NCI-H1417 (cell line): ENCODE results near the gene GTF2H2C.
A peak's percentile ranks its signal among the peaks of the same experiment; 100 is the strongest.
"Not testable (repeated sequence)": the region's sequence is repeated elsewhere in the genome, so short reads cannot be mapped to it uniquely, and the experiment has no call there.

Source experiments
- DNase-seq, 3 experiments: peaks; one replicate each; lab custom pipeline; 2025; lab: John Stamatoyannopoulos, UW

The GTF2H2C gene

GRCh38 chr5:69559908-69560330 lies at the start of gene GTF2H2C:
Gene GTF2H2C (plus strand): TSS chr5:69560191. CDS start chr5:69565133, 4,942 bp downstream.
- DNase-seq: not testable (repeated sequence)

GRCh38 chr5:69510694-69511093 lies 49.3 kb upstream of the GTF2H2C start:
- no peak for DNase-seq

GRCh38 chr5:69512740-69513260 lies 47.2 kb upstream of the GTF2H2C start:
- DNase-seq: no peak

- DNase-seq: not testable (repeated sequence)
Observed at GRCh38 chr5:69515570-69515969, 44.4 kb upstream of the GTF2H2C start.

- DNase-seq: no peak
Observed at GRCh38 chr5:69516769-69517168, 43.2 kb upstream of the GTF2H2C start.

- peak; percentile 11 to 68 (median 62) for DNase-seq
Observed at GRCh38 chr5:69517763-69518212, 42.2 kb upstream of the GTF2H2C start.

- DNase-seq: no peak
Observed at GRCh38 chr5:69519285-69519684, 40.7 kb upstream of the GTF2H2C start.

GRCh38 chr5:69522035-69522434 lies 38.0 kb upstream of the GTF2H2C start:
- DNase-seq: no peak

- no peak for DNase-seq
Observed at GRCh38 chr5:69525490-69525889, 34.5 kb upstream of the GTF2H2C start.

- no peak for DNase-seq
Observed at GRCh38 chr5:69526660-69527059, 33.3 kb upstream of the GTF2H2C start.

- DNase-seq: no peak
Observed at GRCh38 chr5:69527128-69527770, 32.7 kb upstream of the GTF2H2C start.

- DNase-seq: peak in 1 of 3 experiments; percentile 2
Observed at GRCh38 chr5:69528035-69528434, 32.0 kb upstream of the GTF2H2C start.

- DNase-seq: no peak
Observed at GRCh38 chr5:69528609-69529008, 31.4 kb upstream of the GTF2H2C start.

GRCh38 chr5:69530561-69531405 lies 29.2 kb upstream of the GTF2H2C start:
- peak in 1 of 3 experiments; percentile 3 for DNase-seq

- DNase-seq: no peak
Observed at GRCh38 chr5:69531406-69531801, 28.6 kb upstream of the GTF2H2C start.

- DNase-seq: not testable (repeated sequence)
Observed at GRCh38 chr5:69537911-69538310, 22.1 kb upstream of the GTF2H2C start.

- not testable (repeated sequence) for DNase-seq
Observed at GRCh38 chr5:69538735-69539134, 21.3 kb upstream of the GTF2H2C start.

- DNase-seq: not testable (repeated sequence)
Observed at GRCh38 chr5:69541347-69541746, 18.6 kb upstream of the GTF2H2C start.

GRCh38 chr5:69542838-69543618 lies 17.0 kb upstream of the GTF2H2C start:
- not testable (repeated sequence) for DNase-seq

GRCh38 chr5:69544602-69545001 lies 15.4 kb upstream of the GTF2H2C start:
- not testable (repeated sequence) for DNase-seq

- DNase-seq: not testable (repeated sequence)
Observed at GRCh38 chr5:69560587-69561431, 818 bp downstream of the GTF2H2C start.
